Kidney capillary endothelial cell (primary cell): ENCODE data around the gene ZMYM4.
"Not testable (repeated sequence)": the region's sequence is repeated elsewhere in the genome, so short reads cannot be mapped to it uniquely, and the experiment has no call there.

Experiments used
- DNase-seq: peaks from one replicate; pipeline ENCODE4 v3.0.0-alpha.2; 2018; ENCODE audit warnings: low spot score

Gene ZMYM4

GRCh38 chr1:35454176-35454575, 185.7 kb downstream of the ZMYM4 start:
- DNase-seq: no peak

GRCh38 chr1:35454616-35455015, 186.1 kb downstream of the ZMYM4 start:
- no peak for DNase-seq

- no peak for DNase-seq
Observed at GRCh38 chr1:35460796-35461195, 192.3 kb downstream of the ZMYM4 start.

GRCh38 chr1:35461966-35462651, 193.6 kb downstream of the ZMYM4 start:
- DNase-seq: no peak

GRCh38 chr1:35463232-35463631, 194.7 kb downstream of the ZMYM4 start:
- no peak for DNase-seq

- not testable (repeated sequence) for DNase-seq
Observed at GRCh38 chr1:35463749-35464148, 195.2 kb downstream of the ZMYM4 start.

GRCh38 chr1:35466120-35466519, 197.6 kb downstream of the ZMYM4 start:
- no peak for DNase-seq

GRCh38 chr1:35470977-35471613, 202.6 kb downstream of the ZMYM4 start:
- no peak for DNase-seq
